HEK293T (cell line): Measurements from ENCODE around the gene SCAMP1.

ENCODE experiments used
- CTCF ChIA-PET: fragments of 350-600 bp; formaldehyde crosslinking; extraction: SDS; loops from one replicate; lab custom pipeline; 2021; ENCODE audit warnings: antibody characterized with exemption, inconsistent platforms; lab: Yijun Ruan, JAX
- POLR2A ChIA-PET: fragments of 350-600 bp; formaldehyde crosslinking; extraction: SDS; loops from one replicate; lab custom pipeline; 2020; ENCODE audit warnings: antibody characterized with exemption, inconsistent platforms; lab: Yijun Ruan, JAX
- DNase-seq: peaks from one replicate; pipeline ENCODE4 v3.0.0; 2012; ENCODE audit warnings: mixed read lengths; ENCODE audit errors: extremely low spot score
- ARNT ChIP-seq: fragments of 450-650 bp; IDR thresholded peaks from 2 replicates; pipeline ENCODE4 v1.6.1; 2017; ENCODE audit warnings: mild to moderate bottlenecking
- BHLHE40 ChIP-seq: fragments of 450-650 bp; IDR thresholded peaks from 2 replicates; pipeline ENCODE4 v1.6.1; 2016; ENCODE audit warnings: mild to moderate bottlenecking, moderate library complexity, borderline replicate concordance
- CTBP1 ChIP-seq: fragments of 450-650 bp; IDR thresholded peaks from 2 replicates; pipeline ENCODE4 v1.6.1; 2016; ENCODE audit warnings: borderline replicate concordance
- ELF4 ChIP-seq: fragments of 450-650 bp; IDR thresholded peaks from 2 replicates; pipeline ENCODE4 v1.6.1; 2017; ENCODE audit warnings: antibody characterized with exemption
- FOXA1 ChIP-seq: fragments of 450-650 bp; IDR thresholded peaks from 2 replicates; pipeline ENCODE4 v1.6.1; 2016; ENCODE audit warnings: mild to moderate bottlenecking
- FOXK2 ChIP-seq: fragments of 450-650 bp; IDR thresholded peaks from 2 replicates; pipeline ENCODE4 v1.6.1; 2016; ENCODE audit warnings: mild to moderate bottlenecking
- FOXM1 ChIP-seq: fragments of 450-650 bp; IDR thresholded peaks from 2 replicates; pipeline ENCODE4 v1.6.1; 2017; ENCODE audit warnings: mild to moderate bottlenecking, borderline replicate concordance
- HDGF ChIP-seq: fragments of 450-650 bp; IDR thresholded peaks from 2 replicates; pipeline ENCODE4 v1.6.1; 2017; ENCODE audit warnings: antibody characterized with exemption, borderline replicate concordance
- L3MBTL2 ChIP-seq: fragments of 450-650 bp; conservative IDR thresholded peaks from 2 replicates; pipeline ENCODE4 v1.6.1; 2016; ENCODE audit warnings: mild to moderate bottlenecking
- LEF1 ChIP-seq: fragments of 450-650 bp; IDR thresholded peaks from 2 replicates; pipeline ENCODE4 v1.6.1; 2017; ENCODE audit warnings: mild to moderate bottlenecking, borderline replicate concordance
- NFRKB ChIP-seq: fragments of 450-650 bp; IDR thresholded peaks from 2 replicates; pipeline ENCODE4 v1.6.1; 2016; ENCODE audit warnings: mild to moderate bottlenecking, moderate library complexity
- SP1 ChIP-seq: fragments of 450-650 bp; IDR thresholded peaks from 2 replicates; pipeline ENCODE4 v1.6.1; 2017
- SUZ12 ChIP-seq: fragments of 450-650 bp; IDR thresholded peaks from 2 replicates; pipeline ENCODE4 v1.6.1; 2016; ENCODE audit warnings: mild to moderate bottlenecking
- TARDBP ChIP-seq: fragments of 450-650 bp; IDR thresholded peaks from 2 replicates; pipeline ENCODE4 v1.6.1; 2016
- ZNF384 ChIP-seq: fragments of 450-650 bp; IDR thresholded peaks from 2 replicates; pipeline ENCODE4 v1.6.1; 2016
- TF ChIP-seq, protein P1 (sequence below): fragments of 450-650 bp; IDR thresholded peaks from 2 replicates; pipeline ENCODE4 v1.6.1; 2016

Gene SCAMP1, protein sequence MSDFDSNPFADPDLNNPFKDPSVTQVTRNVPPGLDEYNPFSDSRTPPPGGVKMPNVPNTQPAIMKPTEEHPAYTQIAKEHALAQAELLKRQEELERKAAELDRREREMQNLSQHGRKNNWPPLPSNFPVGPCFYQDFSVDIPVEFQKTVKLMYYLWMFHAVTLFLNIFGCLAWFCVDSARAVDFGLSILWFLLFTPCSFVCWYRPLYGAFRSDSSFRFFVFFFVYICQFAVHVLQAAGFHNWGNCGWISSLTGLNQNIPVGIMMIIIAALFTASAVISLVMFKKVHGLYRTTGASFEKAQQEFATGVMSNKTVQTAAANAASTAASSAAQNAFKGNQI

DNA sequence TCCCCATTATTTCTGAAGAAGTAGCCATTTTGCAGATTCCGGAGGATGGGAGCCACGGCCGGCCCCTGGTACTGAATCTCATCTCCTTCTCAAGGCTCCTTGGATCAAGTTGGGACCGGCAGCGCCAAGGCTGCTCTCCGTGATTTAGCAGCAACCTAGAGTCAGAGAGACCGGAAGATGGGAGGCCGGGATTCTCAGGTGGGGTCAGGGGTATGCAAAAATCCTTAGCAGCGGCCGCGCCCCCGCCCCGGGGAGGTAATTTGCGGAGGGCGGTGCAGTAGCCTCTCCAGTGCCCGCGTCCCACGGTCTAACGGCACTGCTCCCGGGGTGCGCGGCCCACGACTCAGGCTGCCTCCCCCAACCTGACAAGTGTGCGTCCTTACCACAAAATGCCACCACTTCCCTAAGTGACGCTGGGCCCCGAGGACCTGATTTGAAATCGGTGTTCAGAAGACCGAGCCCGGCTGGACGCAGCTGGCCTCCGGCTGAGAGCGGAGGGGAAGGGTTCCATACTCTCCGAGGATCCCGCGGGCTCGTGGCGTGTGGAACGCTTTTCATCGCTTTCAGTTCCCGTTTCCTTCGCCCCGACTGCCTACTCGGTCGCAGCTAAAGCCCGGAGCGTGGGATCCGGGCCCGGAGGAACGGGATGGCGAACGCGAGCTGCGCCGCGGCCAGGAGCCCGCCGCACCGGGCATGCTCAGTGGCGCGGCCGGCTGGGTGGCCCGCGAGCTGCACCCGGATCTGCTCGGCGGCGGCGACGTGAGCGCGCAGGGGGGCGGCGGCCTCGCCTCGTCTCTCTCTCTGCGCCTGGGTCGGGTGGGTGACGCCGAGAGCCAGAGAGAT lies at the start of gene SCAMP1:
Gene SCAMP1 (plus strand): TSS at position 787 of the 843 bp plus-strand sequence. CDS start 55 bp downstream, at position 842.
- DNase-seq, result peak; percentile 91
- TF ChIP-seq L3MBTL2 (peak; percentile 16; the same call in 1 of the 2 replicates), CTBP1 (peak; percentile 44; the same call in 1 of the 2 replicates), LEF1 (peak; percentile 15; the same call in 1 of the 2 replicates), ELF4 (peak; percentile 18; the same call in 1 of the 2 replicates), ZNF384 (no peak), ARNT (peak; percentile 69), FOXM1 (peak; percentile 83), BHLHE40 (no peak), TARDBP (peak; percentile 41; the same call in 1 of the 2 replicates)
- ChIA-PET POLR2A (interaction anchor here (0.6 to 3.6 kb wide), 11 partner anchors 10 to 106 kb away, joined by 3 to 36 read pairs (median 4); partner anchors contain the start of gene AP3B1), CTCF (interaction anchor here (0.8 to 1.0 kb wide), 2 partner anchors 40 to 65 kb away, joined by 3 to 4 read pairs; no protein-coding TSS in a partner anchor)

DNA sequence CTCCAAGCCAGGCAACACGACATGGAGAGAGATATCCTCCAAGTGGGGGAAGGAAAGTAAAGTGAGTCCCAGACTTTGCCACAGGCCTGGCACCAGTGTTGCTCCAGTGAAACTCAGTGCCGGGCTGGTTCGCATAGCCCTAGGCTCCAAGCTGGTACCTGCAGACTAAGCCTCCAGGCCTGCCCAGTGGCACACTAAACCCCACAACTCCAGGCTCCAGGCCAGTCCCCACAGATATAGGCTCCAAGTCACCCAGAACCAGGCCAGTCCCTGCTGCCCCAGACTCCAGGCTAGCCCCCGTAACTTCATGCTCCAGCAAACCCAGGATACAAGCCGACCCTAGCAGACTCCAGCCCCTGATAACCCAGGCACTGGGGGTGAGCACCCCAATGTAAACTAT lies 42.9 kb upstream of the SCAMP1 start:
- ChIA-PET POLR2A (no interaction called here), CTCF (no interaction called here)

DNA sequence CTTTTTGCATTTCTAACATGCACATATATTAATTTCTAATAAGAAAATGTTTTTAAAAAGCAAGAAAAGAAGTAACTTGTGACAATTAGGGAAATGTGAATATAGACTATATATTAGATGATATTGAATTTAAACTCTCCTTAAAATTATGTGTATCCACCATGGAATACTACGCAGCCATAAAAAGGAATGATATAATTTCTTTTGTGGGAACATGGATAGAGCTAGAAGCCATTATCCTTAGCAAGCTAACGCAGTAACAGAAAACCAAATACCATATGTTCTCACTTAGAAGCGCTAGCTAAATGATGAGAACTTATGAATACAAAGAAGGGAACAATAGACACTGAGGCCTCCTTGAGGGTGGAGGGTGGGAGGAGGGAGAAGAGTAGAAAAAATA lies 42.1 kb upstream of the SCAMP1 start:
- ChIA-PET CTCF (no interaction called here), POLR2A (no interaction called here)
- no peak for DNase-seq
- TF ChIP-seq ZNF384 (no peak), ARNT (no peak), SUZ12 (no peak), TARDBP (no peak), FOXM1 (no peak), NFRKB (no peak), SP1 (no peak), LEF1 (no peak), CTBP1 (no peak), HDGF (no peak), BHLHE40 (no peak), FOXK2 (no peak), L3MBTL2 (no peak), ELF4 (no peak), FOXA1 (no peak)
- TF ChIP-seq, protein P1, sequence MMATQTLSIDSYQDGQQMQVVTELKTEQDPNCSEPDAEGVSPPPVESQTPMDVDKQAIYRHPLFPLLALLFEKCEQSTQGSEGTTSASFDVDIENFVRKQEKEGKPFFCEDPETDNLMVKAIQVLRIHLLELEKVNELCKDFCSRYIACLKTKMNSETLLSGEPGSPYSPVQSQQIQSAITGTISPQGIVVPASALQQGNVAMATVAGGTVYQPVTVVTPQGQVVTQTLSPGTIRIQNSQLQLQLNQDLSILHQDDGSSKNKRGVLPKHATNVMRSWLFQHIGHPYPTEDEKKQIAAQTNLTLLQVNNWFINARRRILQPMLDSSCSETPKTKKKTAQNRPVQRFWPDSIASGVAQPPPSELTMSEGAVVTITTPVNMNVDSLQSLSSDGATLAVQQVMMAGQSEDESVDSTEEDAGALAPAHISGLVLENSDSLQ, result no peak

More for the DNA sequence above, 42.9 kb upstream of the SCAMP1 start:
- no peak for DNase-seq
- TF ChIP-seq SP1 (no peak), ARNT (no peak), BHLHE40 (no peak), L3MBTL2 (no peak), SUZ12 (no peak), NFRKB (no peak), LEF1 (no peak), ELF4 (no peak), TARDBP (no peak)

DNA sequence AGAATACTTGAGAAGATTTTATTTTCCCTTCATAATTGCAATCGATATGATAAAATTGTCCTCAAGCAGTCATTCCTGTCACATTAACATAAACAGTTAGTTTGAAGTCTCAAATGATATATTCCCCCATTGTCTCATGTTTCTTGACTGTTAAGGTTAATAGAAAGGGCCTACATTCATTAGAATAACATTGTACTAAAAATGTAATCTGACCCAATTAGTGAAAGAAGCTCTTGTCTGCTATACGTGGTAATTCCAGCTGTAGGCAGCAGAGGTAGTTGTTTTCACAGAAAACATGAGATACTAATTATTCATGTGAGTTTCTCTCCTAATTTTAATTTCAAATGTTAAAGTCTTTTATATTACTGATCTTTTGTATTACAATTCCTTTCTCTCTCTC lies 40.0 kb upstream of the SCAMP1 start:
- ChIA-PET CTCF (interaction anchor here (1.0 to 1.5 kb wide), 2 partner anchors 8 to 41 kb away, joined by 3 to 4 read pairs; no protein-coding TSS in a partner anchor), POLR2A (no interaction called here)
- DNase-seq, result peak; percentile 21
- TF ChIP-seq ELF4, result no peak
- TF ChIP-seq, protein P1, result 0 out of 2 replicates have a peak, but pooled peaks have one; percentile 14

DNA sequence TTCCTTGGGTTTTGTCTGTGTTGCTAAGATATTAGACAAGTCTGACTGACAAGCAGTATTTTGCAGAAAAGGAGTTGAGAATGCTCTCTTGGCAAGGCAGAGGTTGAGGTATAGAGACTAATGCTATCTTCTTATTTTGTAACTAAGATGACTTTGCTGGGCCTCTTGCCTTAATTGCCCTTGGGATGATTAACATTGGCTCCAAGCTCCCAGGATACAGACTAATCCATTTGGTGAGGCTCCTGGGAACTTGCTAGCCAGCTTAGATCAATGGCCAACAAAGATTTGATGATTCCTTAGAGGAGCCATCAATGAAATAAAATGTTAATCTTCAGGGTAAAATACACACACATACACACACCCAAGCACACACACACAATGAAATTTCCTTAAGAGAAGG lies 37.2 kb upstream of the SCAMP1 start:
- no peak for DNase-seq
- ChIA-PET CTCF (no interaction called here), POLR2A (no interaction called here)
- TF ChIP-seq HDGF, result no peak
- TF ChIP-seq LEF1, result no peak
- no peak for TF ChIP-seq TARDBP
- no peak for TF ChIP-seq ZNF384
- no peak for TF ChIP-seq FOXK2
- TF ChIP-seq NFRKB, result no peak
- no peak for TF ChIP-seq BHLHE40
- TF ChIP-seq SUZ12, result no peak
- TF ChIP-seq CTBP1, result no peak
- no peak for TF ChIP-seq FOXM1
- no peak for TF ChIP-seq ARNT
- TF ChIP-seq SP1, result no peak
- TF ChIP-seq, protein P1, result no peak
- TF ChIP-seq FOXA1, result no peak
- TF ChIP-seq ELF4, result no peak
- TF ChIP-seq L3MBTL2, result no peak
